ENCODE measurements around the gene APBB2.
"Not testable (repeated sequence)": the region's sequence is repeated elsewhere in the genome, so short reads cannot be mapped to it uniquely, and the experiment has no call there.

Gene APBB2

DNA sequence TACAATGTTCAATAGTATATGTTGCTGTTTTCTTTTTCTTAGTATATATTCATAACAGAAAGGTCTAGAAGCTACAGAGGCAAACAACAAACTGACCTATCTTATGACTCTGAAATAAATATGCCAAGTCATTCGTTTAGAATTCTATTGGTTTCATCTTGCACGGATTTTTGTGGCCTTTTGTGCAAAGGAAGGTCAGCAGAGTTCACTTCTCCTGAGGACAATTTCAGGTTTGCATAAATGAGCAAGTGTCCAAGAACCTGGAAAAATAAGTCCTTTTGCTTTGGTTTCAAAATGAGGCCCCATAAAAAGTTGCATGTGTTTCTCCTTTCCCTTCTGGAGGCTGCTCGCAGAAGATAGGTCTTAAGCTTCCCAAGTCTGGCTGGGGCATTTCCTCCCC is 156.9 kb downstream of the APBB2 start:
- no peak for DNase-seq (ENCODE audit: low spot score)
- TF ChIP-seq CTCF (IDR thresholded peaks at IDR 0.05; ENCODE audit: borderline replicate concordance, control extremely low read depth, extremely low read depth, insufficient read depth, missing control alignments): no peak
- in situ Hi-C loops (cut with MboI; ENCODE audit: low sequenced_read_pairs, unreplicated experiment): no loop called here

- in situ Hi-C loops (cut with MboI; ENCODE audit: low sequenced_read_pairs, unreplicated experiment): no loop called here
- no peak for TF ChIP-seq CTCF (IDR thresholded peaks at IDR 0.05; ENCODE audit: borderline replicate concordance, control extremely low read depth, extremely low read depth, insufficient read depth, missing control alignments)
Measured at GRCh38 chr4:41052287-41052686, 162.1 kb downstream of the APBB2 start.

DNA sequence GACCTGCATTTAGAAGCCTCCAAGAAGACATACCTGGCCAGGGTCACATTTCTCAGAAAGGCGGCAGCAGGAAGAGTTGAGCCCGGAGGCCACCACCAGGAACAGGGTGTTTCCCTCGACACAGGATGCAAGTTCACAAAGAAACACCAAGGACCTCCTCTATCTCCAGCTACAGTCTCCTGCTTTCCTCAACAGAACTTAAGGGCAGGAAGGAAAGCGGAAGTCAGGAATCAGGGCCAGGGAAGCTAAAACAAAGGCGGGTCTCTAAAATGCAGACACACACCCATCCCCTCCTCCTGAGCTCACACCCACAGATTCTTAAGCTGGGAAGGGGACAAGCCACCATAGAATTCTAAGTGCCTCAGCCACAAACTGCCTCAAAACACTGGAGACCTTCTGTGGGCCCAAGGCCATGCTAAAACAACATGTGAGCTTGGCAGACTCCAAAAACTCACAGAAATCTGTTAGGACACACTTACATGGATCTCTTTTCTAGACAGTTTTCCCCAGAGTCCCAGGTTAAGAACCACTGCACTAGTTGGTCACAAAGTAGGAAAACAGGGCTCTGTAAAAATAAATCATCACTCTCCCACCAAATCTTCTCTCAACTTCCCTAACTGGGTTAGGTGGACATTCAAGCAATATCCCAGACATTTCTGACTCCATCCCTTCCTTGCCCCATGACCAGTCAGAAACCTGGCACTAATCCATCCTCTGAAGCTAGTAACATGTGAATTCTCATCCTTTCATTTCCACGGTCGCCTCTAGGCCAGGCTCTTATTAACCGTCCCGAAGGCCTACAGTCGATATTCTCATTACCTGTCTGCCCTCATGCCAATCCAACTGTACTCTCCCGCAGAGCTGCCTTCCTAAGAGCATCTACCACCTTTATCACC is 163.2 kb downstream of the APBB2 start:
- in situ Hi-C loops (cut with MboI; ENCODE audit: low sequenced_read_pairs, unreplicated experiment): no loop called here
- no peak for DNase-seq (ENCODE audit: low spot score)
- TF ChIP-seq CTCF (IDR thresholded peaks at IDR 0.05; ENCODE audit: borderline replicate concordance, control extremely low read depth, extremely low read depth, insufficient read depth, missing control alignments): no peak

More at GRCh38 chr4:41052287-41052686, 162.1 kb downstream of the APBB2 start:
- no peak for DNase-seq (ENCODE audit: low spot score)

GRCh38 chr4:41050116-41050515 is 164.2 kb downstream of the APBB2 start:
- in situ Hi-C loops (cut with MboI; ENCODE audit: low sequenced_read_pairs, unreplicated experiment): no loop called here
- no peak for TF ChIP-seq CTCF (IDR thresholded peaks at IDR 0.05; ENCODE audit: borderline replicate concordance, control extremely low read depth, extremely low read depth, insufficient read depth, missing control alignments)
- no peak for DNase-seq (ENCODE audit: low spot score)

DNA sequence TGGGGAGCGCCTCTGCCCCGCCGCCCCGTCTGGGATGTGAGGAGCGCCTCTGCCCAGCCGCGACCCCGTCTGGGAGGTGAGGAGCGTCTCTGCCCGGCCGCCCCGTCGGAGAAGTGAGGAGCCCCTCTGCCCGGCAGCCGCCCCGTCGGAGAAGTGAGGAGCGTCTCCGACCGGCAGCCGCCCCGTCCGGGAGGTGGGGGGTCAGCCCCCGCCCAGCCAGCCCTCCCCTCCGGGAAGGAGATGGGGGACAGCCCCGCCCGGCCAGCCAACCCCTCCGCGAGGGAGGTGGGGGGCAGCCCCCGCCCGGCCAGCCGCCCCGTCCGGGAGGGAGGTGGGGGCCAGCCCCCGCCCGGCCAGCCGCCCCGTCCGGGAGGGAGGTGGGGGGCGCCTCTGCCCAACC is 165.2 kb downstream of the APBB2 start:
- DNase-seq (ENCODE audit: low spot score); in situ Hi-C loops (cut with MboI; ENCODE audit: low sequenced_read_pairs, unreplicated experiment): not testable (repeated sequence)

DNA sequence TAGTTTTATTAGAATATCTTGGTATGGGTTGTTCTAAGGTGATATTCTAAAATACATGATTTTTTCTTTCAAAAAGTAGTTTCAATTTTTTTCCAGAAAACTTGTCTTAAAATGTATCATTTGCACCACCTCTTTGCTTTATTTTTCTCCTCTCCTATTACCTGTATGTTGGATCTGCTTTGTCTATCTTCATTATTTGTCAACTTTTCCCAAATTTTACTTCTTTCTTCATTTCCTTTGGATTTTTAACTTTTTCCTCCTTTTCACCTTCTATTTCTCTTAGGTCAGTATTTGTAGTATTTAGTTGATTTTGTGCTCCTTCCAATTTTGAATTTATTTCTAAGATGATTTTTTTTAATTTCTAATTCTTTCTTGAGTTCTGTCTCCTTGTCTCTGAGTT is 169.6 kb downstream of the APBB2 start:
- TF ChIP-seq CTCF (IDR thresholded peaks at IDR 0.05; ENCODE audit: borderline replicate concordance, control extremely low read depth, extremely low read depth, insufficient read depth, missing control alignments): no peak
- in situ Hi-C loops (cut with MboI; ENCODE audit: low sequenced_read_pairs, unreplicated experiment): no loop called here
- DNase-seq (ENCODE audit: low spot score): no peak

GRCh38 chr4:41044165-41044564 is 170.2 kb downstream of the APBB2 start:
- no peak for DNase-seq (ENCODE audit: low spot score)
- TF ChIP-seq CTCF (IDR thresholded peaks at IDR 0.05; ENCODE audit: borderline replicate concordance, control extremely low read depth, extremely low read depth, insufficient read depth, missing control alignments): no peak
- in situ Hi-C loops (cut with MboI; ENCODE audit: low sequenced_read_pairs, unreplicated experiment): no loop called here

Data from GM13976 (cell line).